Fibroblast of skin of right biceps (primary cell): ENCODE measurements around the gene ADAM8.

ENCODE experiments used
- DNase-seq: peaks from one replicate; pipeline ENCODE4 v3.0.0-alpha.2; 2013

The ADAM8 gene

GRCh38 chr10:133281084-133281483 lies 4.4 kb upstream of the ADAM8 start:
- DNase-seq = no peak

- no peak for DNase-seq
These were observed 3.9 kb upstream of the ADAM8 start for GRCh38 chr10:133280391-133281059.

- no peak for DNase-seq
These were observed 2.9 kb upstream of the ADAM8 start for GRCh38 chr10:133279326-133280226.

GRCh38 chr10:133278577-133279265 lies 2.1 kb upstream of the ADAM8 start:
- DNase-seq = peak; percentile 36

GRCh38 chr10:133277993-133278576 lies 1.4 kb upstream of the ADAM8 start:
- no peak for DNase-seq

- no peak for DNase-seq
These were observed 767 bp upstream of the ADAM8 start for GRCh38 chr10:133277277-133277992.

GRCh38 chr10:133276100-133276434 lies 601 bp downstream of the ADAM8 start:
- no peak for DNase-seq

- no peak for DNase-seq
These were observed 980 bp downstream of the ADAM8 start for GRCh38 chr10:133275684-133276092.

GRCh38 chr10:133274751-133275683 lies 1.7 kb downstream of the ADAM8 start:
- DNase-seq = no peak

- DNase-seq = no peak
These were observed 3.0 kb downstream of the ADAM8 start for GRCh38 chr10:133273534-133274143.

- no peak for DNase-seq
These were observed 3.7 kb downstream of the ADAM8 start for GRCh38 chr10:133272964-133273420.

- DNase-seq = no peak
These were observed 4.2 kb downstream of the ADAM8 start for GRCh38 chr10:133272301-133272963.

GRCh38 chr10:133271521-133272300 lies 5.0 kb downstream of the ADAM8 start:
- DNase-seq = no peak

GRCh38 chr10:133270773-133271297 lies 5.8 kb downstream of the ADAM8 start:
- no peak for DNase-seq

GRCh38 chr10:133270204-133270603 lies 6.5 kb downstream of the ADAM8 start:
- no peak for DNase-seq

GRCh38 chr10:133269367-133269766 lies 7.3 kb downstream of the ADAM8 start:
- DNase-seq = no peak

- no peak for DNase-seq
These were observed 8.1 kb downstream of the ADAM8 start for GRCh38 chr10:133268532-133268931.

GRCh38 chr10:133267829-133268228 lies 8.8 kb downstream of the ADAM8 start:
- DNase-seq = no peak

- no peak for DNase-seq
These were observed 9.4 kb downstream of the ADAM8 start for GRCh38 chr10:133267293-133267692.
